ENCODE results near the gene LRRC7. TPM values are rescaled to one million over a fixed set of nuclear protein-coding genes. Genes with fewer than 3 reads are reported as not detected.
"Not testable (repeated sequence)": the region's sequence is repeated elsewhere in the genome, so short reads cannot be mapped to it uniquely, and the experiment has no call there.

LRRC7 gene
- total and polyA plus RNA-seq, 7 donors, result 0.33 to 1.2 (median 0.94) TPM; not detected in 2

- no peak overlapping the region for H3K27ac ChIP-seq
- intact Hi-C loops (cut with DNase I), result no loop called here
- H3K4me1 ChIP-seq, result no peaks in the 10 kb centered on the region
- no peak for DNase-seq
- H3K27me3 ChIP-seq (ENCODE audit: insufficient read depth in 3 of 3, low read length in 2 of 3), result no peaks in the 10 kb centered on the region
- ATAC-seq, result no peak
- H3K9me3 ChIP-seq, result no peaks in the 10 kb centered on the region
- H3K4me3 ChIP-seq, result no peak overlapping the region
- no peaks in the 10 kb centered on the region for H3K36me3 ChIP-seq (ENCODE audit: insufficient read depth in 1 of 2, low read depth in 1 of 2)
- TF ChIP-seq, protein P1, sequence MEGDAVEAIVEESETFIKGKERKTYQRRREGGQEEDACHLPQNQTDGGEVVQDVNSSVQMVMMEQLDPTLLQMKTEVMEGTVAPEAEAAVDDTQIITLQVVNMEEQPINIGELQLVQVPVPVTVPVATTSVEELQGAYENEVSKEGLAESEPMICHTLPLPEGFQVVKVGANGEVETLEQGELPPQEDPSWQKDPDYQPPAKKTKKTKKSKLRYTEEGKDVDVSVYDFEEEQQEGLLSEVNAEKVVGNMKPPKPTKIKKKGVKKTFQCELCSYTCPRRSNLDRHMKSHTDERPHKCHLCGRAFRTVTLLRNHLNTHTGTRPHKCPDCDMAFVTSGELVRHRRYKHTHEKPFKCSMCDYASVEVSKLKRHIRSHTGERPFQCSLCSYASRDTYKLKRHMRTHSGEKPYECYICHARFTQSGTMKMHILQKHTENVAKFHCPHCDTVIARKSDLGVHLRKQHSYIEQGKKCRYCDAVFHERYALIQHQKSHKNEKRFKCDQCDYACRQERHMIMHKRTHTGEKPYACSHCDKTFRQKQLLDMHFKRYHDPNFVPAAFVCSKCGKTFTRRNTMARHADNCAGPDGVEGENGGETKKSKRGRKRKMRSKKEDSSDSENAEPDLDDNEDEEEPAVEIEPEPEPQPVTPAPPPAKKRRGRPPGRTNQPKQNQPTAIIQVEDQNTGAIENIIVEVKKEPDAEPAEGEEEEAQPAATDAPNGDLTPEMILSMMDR (IDR thresholded peaks at IDR 0.05), result no peak
Observed at GRCh38 chr1:69921486-69921885, 353.8 kb downstream of the LRRC7 start.

DNA sequence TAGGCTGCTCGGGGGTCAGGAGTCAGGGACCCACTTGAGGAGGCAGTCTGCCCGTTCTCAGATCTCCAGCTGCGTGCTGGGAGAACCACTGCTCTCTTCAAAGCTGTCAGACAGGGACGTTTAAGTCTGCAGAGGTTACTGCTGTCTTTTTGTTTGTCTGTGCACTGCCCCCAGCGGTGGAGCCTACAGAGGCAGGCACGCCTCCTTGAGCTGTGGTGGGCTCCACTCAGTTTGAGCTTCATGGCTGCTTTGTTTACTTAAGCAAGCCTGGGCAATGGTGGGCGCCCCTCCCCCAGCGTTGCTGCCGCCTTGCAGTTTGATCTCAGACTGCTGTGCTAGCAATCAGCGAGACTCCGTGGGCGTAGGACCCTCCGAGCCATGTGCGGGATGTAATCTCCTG is 360.5 kb downstream of the LRRC7 start:
- H3K4me1 ChIP-seq; H3K27me3 ChIP-seq (ENCODE audit: insufficient read depth in 3 of 3, low read length in 2 of 3); DNase-seq; ATAC-seq; H3K4me3 ChIP-seq; H3K36me3 ChIP-seq (ENCODE audit: insufficient read depth in 1 of 2, low read depth in 1 of 2); intact Hi-C loops (cut with DNase I); H3K9me3 ChIP-seq; H3K27ac ChIP-seq: not testable (repeated sequence)
- 89 to 94% (median 92%) methylated on average over 6 to 13 of the region's 14 CpGs for WGBS, 3 donors

GRCh38 chr1:69929308-69930057 is 361.8 kb downstream of the LRRC7 start:
- intact Hi-C loops (cut with DNase I), result no loop called here
- TF ChIP-seq, protein P1 (IDR thresholded peaks at IDR 0.05), result no peak
- Histone ChIP-seq H3K27me3 (ENCODE audit: insufficient read depth in 3 of 3, low read length in 2 of 3) (no peaks in the 10 kb centered on the region), H3K36me3 (ENCODE audit: insufficient read depth in 1 of 2, low read depth in 1 of 2) (no peaks in the 10 kb centered on the region), H3K4me3 (no peak overlapping the region), H3K4me1 (no peaks in the 10 kb centered on the region), H3K27ac (no peak overlapping the region), H3K9me3 (no peaks in the 10 kb centered on the region)
- 88 to 93% (median 92%) methylated on average over 2 of the region's 2 CpGs for WGBS, 3 donors
- DNase-seq (no peak), ATAC-seq (no peak)

GRCh38 chr1:69930396-69930795 is 362.7 kb downstream of the LRRC7 start:
- WGBS, 3 donors, result 92 to 96% (median 94%) methylated on average over 2 of the region's 2 CpGs
- Histone ChIP-seq H3K27me3 (ENCODE audit: insufficient read depth in 3 of 3, low read length in 2 of 3) (no peaks in the 10 kb centered on the region), H3K4me3 (no peak overlapping the region), H3K9me3 (no peaks in the 10 kb centered on the region), H3K36me3 (ENCODE audit: insufficient read depth in 1 of 2, low read depth in 1 of 2) (no peaks in the 10 kb centered on the region), H3K4me1 (no peaks in the 10 kb centered on the region), H3K27ac (no peak overlapping the region)
- DNase-seq, result no peak
- no peak for ATAC-seq
- TF ChIP-seq, protein P1 (IDR thresholded peaks at IDR 0.05), result no peak
- intact Hi-C loops (cut with DNase I), result no loop called here

DNA sequence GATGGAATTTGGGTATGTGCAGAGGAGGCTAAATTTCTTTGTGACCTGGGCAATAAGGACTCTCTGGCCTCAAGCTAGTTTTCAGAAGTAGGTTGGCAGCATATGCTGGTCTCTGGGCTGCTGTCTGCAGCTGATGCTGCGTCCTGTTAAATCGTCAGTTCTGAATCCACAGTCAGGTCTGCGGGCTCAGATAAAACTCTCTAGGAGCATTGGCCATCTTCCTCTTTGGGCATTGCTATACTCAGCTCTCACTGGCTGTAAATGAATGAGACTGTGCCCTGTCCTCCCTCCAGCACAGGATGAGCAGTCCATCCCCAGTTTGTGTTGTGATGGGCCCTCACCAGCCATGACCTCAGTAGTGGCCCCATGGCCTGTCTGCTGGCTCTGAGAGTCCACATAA is 365.0 kb downstream of the LRRC7 start:
- H3K9me3 ChIP-seq, result no peaks in the 10 kb centered on the region
- DNase-seq, result no peak
- WGBS, 3 donors, result 34 to 57% (median 47%) methylated on average over 3 of the region's 3 CpGs
- TF ChIP-seq, protein P1 (IDR thresholded peaks at IDR 0.05), result no peak
- intact Hi-C loops (cut with DNase I), result no loop called here
- no peaks in the 10 kb centered on the region for H3K4me1 ChIP-seq
- H3K4me3 ChIP-seq, result no peak overlapping the region
- ATAC-seq, result no peak
- H3K27me3 ChIP-seq (ENCODE audit: insufficient read depth in 3 of 3, low read length in 2 of 3), result no peaks in the 10 kb centered on the region
- H3K27ac ChIP-seq, result no peak overlapping the region
- no peaks in the 10 kb centered on the region for H3K36me3 ChIP-seq (ENCODE audit: insufficient read depth in 1 of 2, low read depth in 1 of 2)

Measured in psoas muscle (tissue), 8 donors.